WTC11 (cell line): Measurements from ENCODE around the gene ZEB2. TPM values are rescaled to one million over a fixed set of nuclear protein-coding genes. Genes with fewer than 3 reads are reported as not detected.

ENCODE experiments used
- ATAC-seq: fragments of 200-7000 bp; cut with Tn5 transposase; 2 replicates; pipeline ENCODE4 v1.10.0; 2021; ENCODE audit warnings: mild to moderate bottlenecking, moderate library complexity
- CTCF ChIA-PET: fragments of 300-600 bp; sonication (Branson Sonifier 250); formaldehyde crosslinking; loops from one replicate; lab custom pipeline; 2021; ENCODE audit warnings: antibody characterized with exemption; lab: Charles Lee
- POLR2A ChIA-PET: fragments of 350-600 bp; sonication (Branson Sonifier 250); formaldehyde crosslinking; loops from one replicate; lab custom pipeline; 2021; ENCODE audit warnings: antibody characterized with exemption; lab: Charles Lee
- DNase-seq: peaks from one replicate; pipeline ENCODE4 v3.0.0; 2021; ENCODE audit warnings: low spot score
- H3K27ac Mint-ChIP-seq: 2 replicates; pipeline ENCODE4 v1.8.0; 2021; ENCODE audit warnings: mixed read lengths
- H3K27me3 Mint-ChIP-seq: 2 replicates; pipeline ENCODE4 v1.8.0; 2021; ENCODE audit warnings: low read depth, mild to moderate bottlenecking, moderate library complexity, mixed read lengths
- H3K36me3 Mint-ChIP-seq: 2 replicates; pipeline ENCODE4 v1.8.0; 2021; ENCODE audit warnings: mixed read lengths
- H3K4me1 Mint-ChIP-seq: 2 replicates; pipeline ENCODE4 v1.8.0; 2022; ENCODE audit warnings: mixed read lengths
- H3K4me3 Mint-ChIP-seq: 2 replicates; pipeline ENCODE4 v1.8.0; 2021; ENCODE audit warnings: mild to moderate bottlenecking, moderate library complexity, mixed read lengths
- H3K9me3 Mint-ChIP-seq: 2 replicates; pipeline ENCODE4 v1.8.0; 2021; ENCODE audit warnings: mixed read lengths
- AFF4 ChIP-seq: sonication (generic); formaldehyde crosslinking; IDR thresholded peaks from 2 replicates; pipeline ENCODE4 v1.8.1; 2023; ENCODE audit warnings: mild to moderate bottlenecking, missing genetic modification reagents, borderline replicate concordance
- CBFB ChIP-seq: sonication (generic); formaldehyde crosslinking; IDR thresholded peaks from 2 replicates; pipeline ENCODE4 v1.8.1; 2022; ENCODE audit warnings: mild to moderate bottlenecking, low read depth, missing genetic modification reagents
- CREM ChIP-seq: sonication (generic); formaldehyde crosslinking; IDR thresholded peaks from 2 replicates; pipeline ENCODE4 v1.8.1; 2022; ENCODE audit warnings: mild to moderate bottlenecking, missing genetic modification reagents, moderate library complexity
- EMX1 ChIP-seq: fragments of 250-450 bp; sonication (Bioruptor Pico); IDR thresholded peaks from 2 replicates; pipeline ENCODE4 v1.8.0; 2021; ENCODE audit warnings: mild to moderate bottlenecking
- ETV6 ChIP-seq: sonication (generic); formaldehyde crosslinking; IDR thresholded peaks from 2 replicates; pipeline ENCODE4 v1.8.1; 2022; ENCODE audit warnings: mild to moderate bottlenecking, missing genetic modification reagents
- GABPB1 ChIP-seq: sonication (generic); formaldehyde crosslinking; IDR thresholded peaks from 2 replicates; pipeline ENCODE4 v1.8.1; 2023; ENCODE audit warnings: mild to moderate bottlenecking, missing genetic modification reagents
- HMGA2 ChIP-seq: fragments of 250-450 bp; sonication (Bioruptor Pico); IDR thresholded peaks from 2 replicates; pipeline ENCODE4 v1.4.0; 2021; ENCODE audit warnings: mild to moderate bottlenecking, moderate library complexity
- IRF2 ChIP-seq: sonication (generic); formaldehyde crosslinking; IDR thresholded peaks from 2 replicates; pipeline ENCODE4 v1.8.0; 2022; ENCODE audit warnings: low read depth, missing genetic modification reagents, borderline replicate concordance
- KAT7 ChIP-seq: sonication (generic); formaldehyde crosslinking; IDR thresholded peaks from 2 replicates; pipeline ENCODE4 v1.8.1; 2023; ENCODE audit warnings: missing genetic modification reagents, mild to moderate bottlenecking, borderline replicate concordance
- MAX ChIP-seq: sonication (generic); formaldehyde crosslinking; IDR thresholded peaks from 2 replicates; pipeline ENCODE4 v1.8.0; 2022; ENCODE audit warnings: mild to moderate bottlenecking, missing genetic modification reagents
- MXD4 ChIP-seq: fragments of 250-450 bp; sonication (Bioruptor Pico); IDR thresholded peaks from 2 replicates; pipeline ENCODE4 v1.8.0; 2021; ENCODE audit warnings: mild to moderate bottlenecking, moderate library complexity, borderline replicate concordance
- NFATC4 ChIP-seq: fragments of 250-450 bp; sonication (Bioruptor Pico); IDR thresholded peaks from 2 replicates; pipeline ENCODE4 v1.9.0; 2021; ENCODE audit warnings: mild to moderate bottlenecking
- NFE2L1 ChIP-seq: sonication (generic); formaldehyde crosslinking; IDR thresholded peaks from 2 replicates; pipeline ENCODE4 v1.8.1; 2023; ENCODE audit warnings: missing genetic modification reagents
- NFYB ChIP-seq: sonication (generic); formaldehyde crosslinking; conservative IDR thresholded peaks from 2 replicates; pipeline ENCODE4 v1.8.0; 2022; ENCODE audit warnings: low read depth, missing genetic modification reagents
- NR2C2 ChIP-seq: sonication (generic); formaldehyde crosslinking; IDR thresholded peaks from 2 replicates; pipeline ENCODE4 v1.8.0; 2022; ENCODE audit warnings: mild to moderate bottlenecking, missing genetic modification reagents
- STAT6 ChIP-seq: sonication (generic); formaldehyde crosslinking; conservative IDR thresholded peaks from 2 replicates; pipeline ENCODE4 v1.8.1; 2023; ENCODE audit warnings: mild to moderate bottlenecking, low read depth, missing genetic modification reagents, moderate library complexity
- TEAD4 ChIP-seq: sonication (generic); formaldehyde crosslinking; IDR thresholded peaks from 2 replicates; pipeline ENCODE4 v1.8.0; 2022; ENCODE audit warnings: mild to moderate bottlenecking, missing genetic modification reagents
- TP53 ChIP-seq: sonication (generic); formaldehyde crosslinking; IDR thresholded peaks from 2 replicates; pipeline ENCODE4 v1.8.1; 2023; ENCODE audit warnings: mild to moderate bottlenecking, missing genetic modification reagents
- ZNF416 ChIP-seq: fragments of 250-450 bp; sonication (Bioruptor Pico); IDR thresholded peaks from 2 replicates; pipeline ENCODE4 v1.9.0; 2021; ENCODE audit warnings: mild to moderate bottlenecking, inconsistent platforms
- ZSCAN18 ChIP-seq: fragments of 250-450 bp; sonication (Bioruptor Pico); IDR thresholded peaks from 2 replicates; pipeline ENCODE4 v2.1.2; 2022; ENCODE audit warnings: mild to moderate bottlenecking, moderate library complexity
- total RNA-seq: library from RNA; stranded (reverse); gene quantifications from 3 replicates; pipeline ENCODE4 v1.2.3, GENCODE V29; 2021

Gene ZEB2
- total RNA-seq, 1 experiment from 2014 or later = 0.42 TPM

GRCh38 chr2:144370937-144371584 is 148.9 kb downstream of the ZEB2 start:
- H3K27me3 Mint-ChIP-seq = no peaks in the 10 kb centered on the region; the same call in 1 of the 2 replicates
- no peak for ATAC-seq
- ChIA-PET POLR2A (no interaction called here), CTCF (interaction anchor here (1.8 kb wide), 1 partner anchor 78 kb away, joined by 4 read pairs; no protein-coding TSS in a partner anchor)
- peaks cover 22% of the 10 kb centered on the region for H3K4me1 Mint-ChIP-seq
- H3K36me3 Mint-ChIP-seq = no peaks in the 10 kb centered on the region
- H3K27ac Mint-ChIP-seq = no peak overlapping the region
- H3K9me3 Mint-ChIP-seq = no peaks in the 10 kb centered on the region
- H3K4me3 Mint-ChIP-seq = no peak overlapping the region
- no peak for DNase-seq
- no peak for TF ChIP-seq EMX1
- peak; percentile 73; the same call in 1 of the 2 replicates for TF ChIP-seq GABPB1 (CRISPR knock-in tag)

- Mint-ChIP-seq H3K27ac (no peak overlapping the region), H3K36me3 (no peaks in the 10 kb centered on the region), H3K9me3 (no peaks in the 10 kb centered on the region), H3K27me3 (no peaks in the 10 kb centered on the region; the same call in 1 of the 2 replicates), H3K4me1 (peaks cover 26% of the 10 kb centered on the region), H3K4me3 (no peak overlapping the region)
- no peak for DNase-seq
- POLR2A ChIA-PET = interaction anchor here (0.6 to 0.7 kb wide), 2 partner anchors 21 to 568 kb away, joined by 3 read pairs; no protein-coding TSS in a partner anchor
- CTCF ChIA-PET = interaction anchor here (0.7 kb wide), 1 partner anchor 26 kb away, joined by 3 read pairs; no protein-coding TSS in a partner anchor
- ATAC-seq = no peak
- TF ChIP-seq GABPB1 (CRISPR knock-in tag) (no peak), ZNF416 (no peak), AFF4 (CRISPR knock-in tag) (no peak), NFE2L1 (CRISPR knock-in tag) (no peak), NR2C2 (no peak), ETV6 (CRISPR knock-in tag) (no peak), NFATC4 (CRISPR knock-in tag) (no peak), KAT7 (CRISPR knock-in tag) (no peak), MXD4 (CRISPR knock-in tag) (no peak), NFYB (no peak), CBFB (CRISPR knock-in tag) (no peak), ZSCAN18 (CRISPR knock-in tag) (no peak), CREM (no peak), TP53 (no peak), MAX (CRISPR knock-in tag) (no peak), IRF2 (CRISPR knock-in tag) (no peak), HMGA2 (CRISPR knock-in tag) (no peak), TEAD4 (CRISPR knock-in tag) (no peak), STAT6 (CRISPR knock-in tag) (no peak)
Observed at GRCh38 chr2:144369416-144369815, 150.5 kb downstream of the ZEB2 start.
